Measurements from ENCODE around the gene EYS. TPM values are rescaled to one million over a fixed set of nuclear protein-coding genes. Genes with fewer than 3 reads are reported as not detected.
A peak's percentile ranks its signal among the peaks of the same experiment; 100 is the strongest.

The EYS gene
- total and polyA plus RNA-seq, 2 of the 13 experiments (the other 11 are each of a cell fraction or from before 2014, with no cell fraction given) = 0.04 to 0.07 TPM

- H3K9me3 ChIP-seq (ENCODE audit: low read length) = no peaks in the 10 kb centered on the region
- H3K79me2 ChIP-seq (ENCODE audit: insufficient read depth, low read length) = no peaks in the 10 kb centered on the region
- in situ Hi-C loops (cut with HindIII; ENCODE audit: extremely low pct_ligation_motif_present, low pct_unique_long_range_greater_than_20kb) = no loop called here
- ATAC-seq (no peak), FAIRE-seq (no peak), DNase-seq (ENCODE audit: low spot score) (no peak)
- TF ChIP-seq MAFK (conservative IDR thresholded peaks at IDR 0.05 in 1 of 2, IDR thresholded peaks at IDR 0.05 in 1 of 2; ENCODE audit: low read length in 2 of 2) (peak; percentile 98 to 99), SKIL (CRISPR knock-in tag; IDR thresholded peaks at IDR 0.05; ENCODE audit: borderline replicate concordance) (no peak), PLRG1 (conservative IDR thresholded peaks at IDR 0.05) (no peak), GRHL1 (CRISPR knock-in tag; conservative IDR thresholded peaks at IDR 0.05) (no peak), ATF7-NPFF (CRISPR knock-in tag; IDR thresholded peaks at IDR 0.05; ENCODE audit: low read depth) (no peak), MAFG (CRISPR knock-in tag; IDR thresholded peaks at IDR 0.05) (peak; percentile 54; the same call in 1 of the 2 replicates), ZNF713 (CRISPR knock-in tag; IDR thresholded peaks at IDR 0.05) (no peak), MAFF (IDR thresholded peaks at IDR 0.05; ENCODE audit: low read depth, low read length) (peak; percentile 98)
- no peak overlapping the region for H3K9ac ChIP-seq (ENCODE audit: insufficient read depth, low read depth, low read length)
- no peak overlapping the region for H3K4me3 ChIP-seq (replicated peaks in 1 of 3; ENCODE audit: insufficient read depth in 1 of 3, low read depth in 2 of 3, low read length in 3 of 3)
- ChIA-PET CTCF (ENCODE audit: low intra/inter-chr PET ratio, low total read pairs) (no interaction called here), POLR2A (no interaction called here)
- no TSS peak for BruUV-seq (replicated peaks)
- no peak overlapping the region for H3K27ac ChIP-seq (ENCODE audit: extremely low read length, insufficient read depth, low read length)
- H3K4me1 ChIP-seq (ENCODE audit: insufficient read depth, low read length) = no peaks in the 10 kb centered on the region
- no peaks in the 10 kb centered on the region for H4K20me1 ChIP-seq (ENCODE audit: insufficient read depth, low read length)
- H3K36me3 ChIP-seq (replicated peaks in 1 of 2; ENCODE audit: control insufficient read depth in 1 of 2, insufficient read depth in 2 of 2, low read length in 2 of 2) = no peaks in the 10 kb centered on the region
- intact Hi-C loops (cut with micrococcal nuclease; ENCODE audit: unreplicated experiment) = no loop called here
- H3K27me3 ChIP-seq (ENCODE audit: control insufficient read depth in 1 of 2, insufficient read depth in 2 of 2, low read length in 2 of 2) = no peaks in the 10 kb centered on the region
- 0% methylated on average over 2 of the region's 3 CpGs for WGBS (ENCODE audit: low lambda C conversion rate)
- no peak overlapping the region for H2AFZ ChIP-seq (ENCODE audit: low read length)
- H3K4me2 ChIP-seq (ENCODE audit: low read depth, low read length) = no peak overlapping the region
These were observed 811.1 kb downstream of the EYS start for GRCh38 chr6:64895945-64896344.

All from HepG2 (cell line).